Measurements from ENCODE around the gene SCNN1A. TPM values are rescaled to one million over a fixed set of nuclear protein-coding genes. Genes with fewer than 3 reads are reported as not detected.
A peak's percentile ranks its signal among the peaks of the same experiment; 100 is the strongest.

SCNN1A gene
- total and polyA plus RNA-seq, 2 of the 13 experiments (the other 11 are each of a cell fraction or from before 2014, with no cell fraction given), result 1.5 to 14.6 TPM

- BruUV-seq (replicated peaks), result no TSS peak
- H3K9me3 ChIP-seq (ENCODE audit: low read length), result no peaks in the 10 kb centered on the region
- in situ Hi-C loops (cut with HindIII; ENCODE audit: extremely low pct_ligation_motif_present, low pct_unique_long_range_greater_than_20kb), result no loop called here
- TF ChIP-seq RBFOX2 (IDR thresholded peaks at IDR 0.05; ENCODE audit: low read depth, low read length) (peak; percentile 47; the same call in 1 of the 2 replicates), HOXD1 (CRISPR knock-in tag; IDR thresholded peaks at IDR 0.05) (no peak), PPARG (CRISPR knock-in tag; conservative IDR thresholded peaks at IDR 0.05) (no peak), SUZ12 (IDR thresholded peaks at IDR 0.05; ENCODE audit: low read depth, low read length) (no peak), ZNF713 (CRISPR knock-in tag; IDR thresholded peaks at IDR 0.05) (no peak), RBM22 (optimal IDR thresholded peaks at IDR 0.05; ENCODE audit: low read length) (peak; percentile 63)
- ChIA-PET POLR2A (interaction anchor here (0.8 to 2.5 kb wide), 4 partner anchors 9 to 53 kb away, joined by 3 to 5 read pairs (median 3); partner anchors contain the start of genes LTBR and SCNN1A), CTCF (ENCODE audit: low intra/inter-chr PET ratio, low total read pairs) (no interaction called here)
- intact Hi-C loops (cut with micrococcal nuclease; ENCODE audit: unreplicated experiment), result loop anchor here (10.0 kb wide), 1 partner anchor 134 kb away; no protein-coding TSS in a partner anchor
- H2AFZ ChIP-seq (ENCODE audit: low read length), result no peak overlapping the region
- DNase-seq (ENCODE audit: low spot score), result no peak
- peaks cover 23% of the 10 kb centered on the region for H3K4me1 ChIP-seq (ENCODE audit: insufficient read depth, low read length)
- no peak for FAIRE-seq
- no peak overlapping the region for H3K9ac ChIP-seq (ENCODE audit: insufficient read depth, low read depth, low read length)
- no peak overlapping the region for H3K27ac ChIP-seq (ENCODE audit: extremely low read length, insufficient read depth, low read length)
- H3K4me3 ChIP-seq (replicated peaks in 1 of 3; ENCODE audit: insufficient read depth in 1 of 3, low read depth in 2 of 3, low read length in 3 of 3), result no peak overlapping the region
- H3K36me3 ChIP-seq (replicated peaks in 1 of 2; ENCODE audit: control insufficient read depth in 1 of 2, insufficient read depth in 2 of 2, low read length in 2 of 2), result peaks cover 29 to 51% of the 10 kb centered on the region in 2 experiments; a peak in 4 of 5 replicates
- 96% methylated on average over 4 of the region's 4 CpGs for WGBS (ENCODE audit: low lambda C conversion rate)
- H3K4me2 ChIP-seq (ENCODE audit: low read depth, low read length), result no peak overlapping the region
- no peaks in the 10 kb centered on the region for H4K20me1 ChIP-seq (ENCODE audit: insufficient read depth, low read length)
- H3K27me3 ChIP-seq (ENCODE audit: control insufficient read depth in 1 of 2, insufficient read depth in 2 of 2, low read length in 2 of 2), result no peaks in the 10 kb centered on the region
- peaks cover 15% of the 10 kb centered on the region for H3K79me2 ChIP-seq (ENCODE audit: insufficient read depth, low read length)
- no peak for ATAC-seq
Observed at GRCh38 chr12:6330999-6331714, 44.2 kb downstream of the SCNN1A start.

DNA sequence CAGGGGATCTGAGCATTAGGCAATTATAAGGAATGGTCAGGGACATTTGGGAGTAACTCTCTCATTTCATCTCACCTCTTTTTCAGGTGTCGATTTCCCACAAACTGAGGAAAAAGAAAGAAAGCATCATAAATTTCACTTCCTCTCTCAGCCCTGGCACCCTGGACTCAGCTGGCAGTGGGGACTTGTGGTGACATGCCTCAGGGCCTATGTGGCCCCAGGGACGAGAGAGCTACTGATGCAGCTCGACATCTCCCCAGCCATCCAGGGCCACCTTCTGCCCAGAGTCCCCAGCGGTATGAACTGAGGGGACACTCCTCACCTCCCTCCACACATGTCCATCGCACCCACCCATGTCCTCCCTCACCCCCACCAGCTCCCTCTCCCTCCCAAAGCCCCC, 45.2 kb downstream of the SCNN1A start:
- Histone ChIP-seq H4K20me1 (ENCODE audit: insufficient read depth, low read length) (no peaks in the 10 kb centered on the region), H2AFZ (ENCODE audit: low read length) (no peak overlapping the region), H3K27me3 (ENCODE audit: control insufficient read depth in 1 of 2, insufficient read depth in 2 of 2, low read length in 2 of 2) (no peaks in the 10 kb centered on the region), H3K9ac (ENCODE audit: insufficient read depth, low read depth, low read length) (no peak overlapping the region), H3K27ac (ENCODE audit: extremely low read length, insufficient read depth, low read length) (no peak overlapping the region), H3K4me2 (ENCODE audit: low read depth, low read length) (no peak overlapping the region), H3K36me3 (replicated peaks in 1 of 2; ENCODE audit: control insufficient read depth in 1 of 2, insufficient read depth in 2 of 2, low read length in 2 of 2) (peaks cover 29 to 51% of the 10 kb centered on the region in 2 experiments; a peak in 4 of 5 replicates), H3K4me3 (replicated peaks in 1 of 3; ENCODE audit: insufficient read depth in 1 of 3, low read depth in 2 of 3, low read length in 3 of 3) (no peak overlapping the region), H3K79me2 (ENCODE audit: insufficient read depth, low read length) (peaks cover 15% of the 10 kb centered on the region), H3K4me1 (ENCODE audit: insufficient read depth, low read length) (peaks cover 21% of the 10 kb centered on the region), H3K9me3 (ENCODE audit: low read length) (no peaks in the 10 kb centered on the region)
- FAIRE-seq (no peak), DNase-seq (ENCODE audit: low spot score) (no peak), ATAC-seq (no peak)
- WGBS (ENCODE audit: low lambda C conversion rate), result 98% methylated on average over 5 of the region's 5 CpGs
- intact Hi-C loops (cut with micrococcal nuclease; ENCODE audit: unreplicated experiment) (loop anchor here (10.0 kb wide), 1 partner anchor 135 kb away; no protein-coding TSS in a partner anchor), in situ Hi-C loops (cut with HindIII; ENCODE audit: extremely low pct_ligation_motif_present, low pct_unique_long_range_greater_than_20kb) (no loop called here)
- no peak for TF ChIP-seq ZNF354B (CRISPR knock-in tag; IDR thresholded peaks at IDR 0.05)
- TF ChIP-seq RBM22 (optimal IDR thresholded peaks at IDR 0.05; ENCODE audit: low read length), result peak; percentile 18
- TF ChIP-seq HNRNPH1 (optimal IDR thresholded peaks at IDR 0.05; ENCODE audit: low read depth, low read length), result peak; percentile 75
- no peak for TF ChIP-seq MEF2D (CRISPR knock-in tag; IDR thresholded peaks at IDR 0.05)
- TF ChIP-seq RFX3 (CRISPR knock-in tag; IDR thresholded peaks at IDR 0.05), result no peak
- CTCF ChIA-PET (ENCODE audit: low intra/inter-chr PET ratio, low total read pairs), result no interaction called here
- no TSS peak for BruUV-seq (replicated peaks)
- POLR2A ChIA-PET, result interaction anchor here (1.0 to 2.5 kb wide), 2 partner anchors 45 to 54 kb away, joined by 3 to 5 read pairs; partner anchors contain the start of genes LTBR and SCNN1A

All from HepG2 (cell line).